B cell (primary cell): ENCODE results near the gene FBXO42. TPM values are rescaled to one million over a fixed set of nuclear protein-coding genes. Genes with fewer than 3 reads are reported as not detected.

ENCODE experiments used
- ATAC-seq: fragments of 200-7000 bp; cut with Tn5 transposase; one replicate; pipeline ENCODE4 v1.10.0; 2021; ENCODE audit warnings: low read depth, mild to moderate bottlenecking, moderate number of reproducible peaks, moderate library complexity
- CTCF ChIA-PET: fragments of 350-600 bp; sonication (Branson Sonifier 250); formaldehyde crosslinking; loops from one replicate; lab custom pipeline; 2021; ENCODE audit warnings: antibody characterized with exemption, inconsistent platforms; lab: Charles Lee
- POLR2A ChIA-PET: fragments of 350-600 bp; sonication (Branson Sonifier 250); formaldehyde crosslinking; loops from one replicate; lab custom pipeline; 2021; ENCODE audit warnings: antibody characterized with exemption; lab: Charles Lee
- DNase-seq: peaks from one replicate; pipeline ENCODE4 v3.0.0; 2013
- H2AFZ ChIP-seq: 2 replicates; pipeline ENCODE4 v1.6.1; 2012; ENCODE audit warnings: mild to moderate bottlenecking, low read depth, low read length; ENCODE audit not compliant: insufficient read depth, poor library complexity, severe bottlenecking
- H3K27ac ChIP-seq, 2 donors: 1 replicate in 1 of 2; 2 replicates in 1 of 2; pipeline ENCODE4 v1.5.1; 2012 to 2013; ENCODE audit warnings: low read length in 2 of 2, mild to moderate bottlenecking in 2 of 2, moderate library complexity in 1 of 2
- H3K27me3 ChIP-seq, 4 experiments: fragments of 200-600 bp in 1 of 4; sonication (generic) in 1 of 4; replicated peaks in 1 of 4; 1 replicate in 2 of 4; 2 replicates in 2 of 4; pipeline versions ENCODE4 v1.6.1 to v1.7.0; 2013 to 2016; ENCODE audit warnings: low read length in 3 of 4, mild to moderate bottlenecking in 2 of 4, mixed read lengths in 1 of 4, moderate library complexity in 1 of 4; ENCODE audit not compliant: insufficient read depth in 4 of 4, control insufficient read depth in 3 of 4; ENCODE audit errors: control extremely low read depth in 1 of 4
- H3K36me3 ChIP-seq, 2 experiments: replicated peaks in 1 of 2; 1 replicate in 1 of 2; 2 replicates in 1 of 2; pipeline versions ENCODE4 v1.6.1 to v1.7.1; 2013; ENCODE audit warnings: low read length in 1 of 2; ENCODE audit not compliant: insufficient read depth in 2 of 2, control insufficient read depth in 1 of 2; ENCODE audit errors: control extremely low read depth in 1 of 2, extremely low read depth in 1 of 2
- H3K4me1 ChIP-seq, 2 donors: fragments of 200-600 bp in 1 of 2; sonication (generic) in 1 of 2; 1 replicate in 1 of 2; 2 replicates in 1 of 2; pipeline versions ENCODE4 v1.5.1 to v1.6.1; 2013 to 2017; ENCODE audit warnings: low read length in 2 of 2; ENCODE audit not compliant: control insufficient read depth in 2 of 2, insufficient read depth in 2 of 2
- H3K4me2 ChIP-seq: replicated peaks from 2 replicates; pipeline ENCODE3; 2012; ENCODE audit warnings: mild to moderate bottlenecking, low read depth, low read length; ENCODE audit not compliant: poor library complexity, severe bottlenecking
- H3K4me3 ChIP-seq, 5 experiments: fragments of 200-600 bp in 1 of 5; sonication (generic) in 1 of 5; 1 replicate in 3 of 5; 2 replicates in 2 of 5; pipeline versions ENCODE4 v1.5.1 to v1.7.0; 2011 to 2016; ENCODE audit warnings: low read length in 4 of 5, mild to moderate bottlenecking in 4 of 5, low read depth in 2 of 5, control low read depth in 1 of 5, moderate library complexity in 1 of 5; ENCODE audit not compliant: insufficient read depth in 1 of 5; ENCODE audit errors: control extremely low read depth in 1 of 5, extremely low read depth in 1 of 5
- H3K79me2 ChIP-seq: fragments of 200-600 bp; sonication (generic); one replicate; pipeline ENCODE4 v1.6.0; 2016; ENCODE audit warnings: low read length; ENCODE audit not compliant: control insufficient read depth, insufficient read depth
- H3K9ac ChIP-seq: fragments of 200-600 bp; sonication (generic); 2 replicates; pipeline ENCODE4 v1.6.1; 2017; ENCODE audit warnings: mild to moderate bottlenecking, low read length, moderate library complexity
- H3K9me3 ChIP-seq, 3 donors: one replicate each; pipeline versions ENCODE4 v1.6.1 to v1.7.1; 2013; ENCODE audit warnings: low read length in 2 of 3; ENCODE audit not compliant: control insufficient read depth in 2 of 3, insufficient read depth in 1 of 3; ENCODE audit errors: control extremely low read depth in 1 of 3
- H4K20me1 ChIP-seq: 2 replicates; pipeline ENCODE4 v1.6.0; 2012; ENCODE audit warnings: mild to moderate bottlenecking, low read length; ENCODE audit not compliant: insufficient read depth, control insufficient read depth, poor library complexity, severe bottlenecking
- H3K27ac Mint-ChIP-seq: one replicate; pipeline ENCODE4 v1.8.0; 2021; ENCODE audit warnings: mixed read lengths
- H3K27me3 Mint-ChIP-seq: one replicate; pipeline ENCODE4 v1.8.0; 2021; ENCODE audit warnings: mixed read lengths
- H3K4me1 Mint-ChIP-seq: one replicate; pipeline ENCODE4 v1.8.0; 2021; ENCODE audit warnings: mixed read lengths
- H3K4me3 Mint-ChIP-seq: one replicate; pipeline ENCODE4 v1.8.0; 2021; ENCODE audit warnings: mixed read lengths
- H3K9me3 Mint-ChIP-seq: one replicate; pipeline ENCODE4 v1.8.0; 2022; ENCODE audit warnings: mixed read lengths; ENCODE audit not compliant: insufficient read depth
- CTCF ChIP-seq: fragments of 200-600 bp; IDR thresholded peaks from one replicate; pipeline ENCODE4 v1.8.0; 2022; ENCODE audit warnings: antibody characterized with exemption, mild to moderate bottlenecking
- EZH2 ChIP-seq: IDR thresholded peaks from 2 replicates; pipeline ENCODE4 v1.6.1; 2012; ENCODE audit warnings: borderline replicate concordance, low read depth, mild to moderate bottlenecking, moderate library complexity, low read length; ENCODE audit not compliant: insufficient read depth, poor library complexity, severe bottlenecking
- WGBS: methylation state at CpG from one replicate; pipeline ENCODE4 v1.1.5; 2013; ENCODE audit warnings: missing lambda C conversion rate; ENCODE audit not compliant: insufficient coverage; 5-methylcytosine and 5-hydroxymethylcytosine counted together
- intact Hi-C: fragments of 100-400 bp; cut with micrococcal nuclease; formaldehyde crosslinking; loops from one replicate; pipeline ENCODE4 v1.10.0; 2022
- polyA plus RNA-seq: library from polyadenylated mRNA; depleted of rRNA; stranded (reverse); fragments of >200 nt; gene quantifications from 2 replicates; pipeline ENCODE4 v1.2.3, GENCODE V29; 2012
- total RNA-seq, 2 donors: library from RNA; stranded (reverse); fragments of 120-200 nt in 1 of 2; gene quantifications; 1 replicate in 1 of 2; 2 replicates in 1 of 2; pipeline versions ENCODE4 v1.2.3 to v1.2.4, GENCODE V29; 2013 to 2022

Gene FBXO42
- total and polyA plus RNA-seq, 2 donors (not counting 1 experiment from before 2014, with no cell fraction given), result 17.2 to 33.1 TPM

GRCh38 chr1:16387201-16388188, 35.2 kb upstream of the FBXO42 start:
- DNase-seq, result peak; percentile 57
- Histone ChIP-seq H3K27me3 (no peaks in the 10 kb centered on the region), H3K27ac (peak overlapping the region; percentile 66 to 76), H3K4me3 (peak overlapping the region in 3 of 5 experiments; percentile 23 to 64 (median 39)), H3K4me2 (peak overlapping the region; percentile 78), H3K36me3 (peaks cover 1 to 29% of the 10 kb centered on the region in 2 experiments), H3K79me2 (peaks cover 95% of the 10 kb centered on the region), H3K4me1 (peaks cover 61 to 67% of the 10 kb centered on the region in 2 donors), H4K20me1 (peaks cover 92% of the 10 kb centered on the region), H3K9me3 (no peaks in the 10 kb centered on the region), H2AFZ (no peak overlapping the region), H3K9ac (peak overlapping the region; percentile 56)
- intact Hi-C loops, result loop anchor here (1.0 kb wide), 1 partner anchor 20 kb away; the partner anchor contains the start of gene SZRD1
- H3K4me3 Mint-ChIP-seq, result peak overlapping the region; percentile 73
- ChIA-PET CTCF (interaction anchor here (0.6 to 1.7 kb wide), 4 partner anchors 22 to 74 kb away, joined by 3 to 8 read pairs (median 4); partner anchors contain the start of gene NECAP2), POLR2A (interaction anchor here (0.6 to 1.5 kb wide), 3 partner anchors 19 to 861 kb away, joined by 3 to 5 read pairs (median 3); partner anchors contain the start of gene DNAJC16)
- peak; percentile 48 for ATAC-seq
- H3K27me3 Mint-ChIP-seq, result no peaks in the 10 kb centered on the region
- peaks cover 75% of the 10 kb centered on the region for H3K4me1 Mint-ChIP-seq
- TF ChIP-seq EZH2 (no peak), CTCF (no peak)
- 33% methylated on average over 6 of the region's 14 CpGs for WGBS
- no peaks in the 10 kb centered on the region for H3K9me3 Mint-ChIP-seq
- peak overlapping the region; percentile 71 for H3K27ac Mint-ChIP-seq
